ENCODE results near the gene CHI3L1. TPM values are rescaled to one million over a fixed set of nuclear protein-coding genes. Genes with fewer than 3 reads are reported as not detected.

CHI3L1 gene
- total RNA-seq (2022; extraction: Qiagen RNA extraction), result 0.11 to 0.24 TPM in 2 of 5 replicates, not detected in the others

GRCh38 chr1:203186446-203187303, at the start of gene CHI3L1:
TSS of gene CHI3L1 (minus strand) at chr1:203186704. CDS start at chr1:203186623, 81 bp downstream.

GRCh38 chr1:203229471-203230135, 43.1 kb upstream of the CHI3L1 start, which contains the start of gene CHIT1:
TSS of gene CHIT1 (minus strand) at chr1:203229673. CDS start at chr1:203229636, 37 bp downstream.

GRCh38 chr1:203175237-203175826, 11.2 kb downstream of the CHI3L1 start, which contains the start of gene MYBPH:
TSS of gene MYBPH (minus strand) at chr1:203175826. CDS start at chr1:203175755, 71 bp downstream.

Other genes starting within 250 kb of the CHI3L1 start
- 56.6 to 71.0 TPM (median 68.0 TPM) in 5 replicates for gene ADIPOR1, start 228.4 kb downstream of the CHI3L1 start, total RNA-seq (2022; extraction: Qiagen RNA extraction)
- 19.3 to 21.4 TPM (median 20.6 TPM) in 5 replicates for gene CYB5R1, start 219.4 kb downstream of the CHI3L1 start, total RNA-seq (2022; extraction: Qiagen RNA extraction)
- 43.4 to 52.9 TPM (median 48.8 TPM) in 5 replicates for gene TMEM183A, start 179.3 kb downstream of the CHI3L1 start, total RNA-seq (2022; extraction: Qiagen RNA extraction)
- gene PPFIA4, start 160.2 kb downstream of the CHI3L1 start, total RNA-seq (2022; extraction: Qiagen RNA extraction), result 0.13 to 0.42 TPM (median 0.34 TPM) in 5 replicates
- gene MYOG, start 100.7 kb downstream of the CHI3L1 start, total RNA-seq (2022; extraction: Qiagen RNA extraction), result not detected in 5 replicates
- 0.46 to 0.94 TPM (median 0.67 TPM) in 5 replicates for gene ADORA1, start 59.0 kb downstream of the CHI3L1 start, total RNA-seq (2022; extraction: Qiagen RNA extraction)
- gene MYBPH, start 10.9 kb downstream of the CHI3L1 start, total RNA-seq (2022; extraction: Qiagen RNA extraction), result 0.05 TPM in 1 of 5 replicates, not detected in the others
- gene CHIT1, start 43.0 kb upstream of the CHI3L1 start, total RNA-seq (2022; extraction: Qiagen RNA extraction), result not detected in 5 replicates
- 11.2 to 15.5 TPM (median 14.6 TPM) in 5 replicates for gene BTG2, start 118.8 kb upstream of the CHI3L1 start, total RNA-seq (2022; extraction: Qiagen RNA extraction)
- gene FMOD, start 164.4 kb upstream of the CHI3L1 start, total RNA-seq (2022; extraction: Qiagen RNA extraction), result 0.02 to 0.04 TPM (median 0.03 TPM) in 3 of 5 replicates, not detected in the others